Smooth muscle cell (in vitro differentiated cells): ENCODE measurements around the gene TAF11. TPM values are rescaled to one million over a fixed set of nuclear protein-coding genes. Genes with fewer than 3 reads are reported as not detected.

Experiments used
- polyA plus RNA-seq: library from polyadenylated mRNA; unstranded; fragments of >200 nt; fragmentation: Nextera tagmentation; extraction: Ambion mirVana; gene quantifications from 2 replicates; pipeline ENCODE4 v1.2.1, GENCODE V29; 2016
- total RNA-seq: library from RNA; depleted of rRNA; stranded (reverse); fragments of >200 nt; gene quantifications from 2 replicates; pipeline ENCODE4 v1.2.3, GENCODE V29; 2014

TAF11 gene
- total and polyA plus RNA-seq, 2 experiments from 2014 or later = 17.2 to 35.3 TPM

Other genes starting within 250 kb of the TAF11 start
- gene ILRUN, start 191.3 kb downstream of the TAF11 start, total RNA-seq = 23.9 and 24.5 TPM in 2 replicates
- gene ILRUN, start 191.3 kb downstream of the TAF11 start, polyA plus RNA-seq = 7.5 and 9.0 TPM in 2 replicates
- gene SNRPC, start 130.5 kb downstream of the TAF11 start, total RNA-seq = 96.0 and 133 TPM in 2 replicates
- 340 and 357 TPM in 2 replicates for gene SNRPC, start 130.5 kb downstream of the TAF11 start, polyA plus RNA-seq
- 3.7 and 5.2 TPM in 2 replicates for gene BLTP3A, start 96.0 kb downstream of the TAF11 start, total RNA-seq
- 1.0 and 1.1 TPM in 2 replicates for gene BLTP3A, start 96.0 kb downstream of the TAF11 start, polyA plus RNA-seq
- 39.2 and 40.5 TPM in 2 replicates for gene ANKS1A, start 1.2 kb upstream of the TAF11 start, total RNA-seq
- gene ANKS1A, start 1.2 kb upstream of the TAF11 start, polyA plus RNA-seq = 28.9 and 51.5 TPM in 2 replicates